Measurements from ENCODE around the gene PSME2. TPM values are rescaled to one million over a fixed set of nuclear protein-coding genes. Genes with fewer than 3 reads are reported as not detected.

The PSME2 gene
- total RNA-seq, 2 experiments from 2014 or later: 635 to 636 TPM

DNA sequence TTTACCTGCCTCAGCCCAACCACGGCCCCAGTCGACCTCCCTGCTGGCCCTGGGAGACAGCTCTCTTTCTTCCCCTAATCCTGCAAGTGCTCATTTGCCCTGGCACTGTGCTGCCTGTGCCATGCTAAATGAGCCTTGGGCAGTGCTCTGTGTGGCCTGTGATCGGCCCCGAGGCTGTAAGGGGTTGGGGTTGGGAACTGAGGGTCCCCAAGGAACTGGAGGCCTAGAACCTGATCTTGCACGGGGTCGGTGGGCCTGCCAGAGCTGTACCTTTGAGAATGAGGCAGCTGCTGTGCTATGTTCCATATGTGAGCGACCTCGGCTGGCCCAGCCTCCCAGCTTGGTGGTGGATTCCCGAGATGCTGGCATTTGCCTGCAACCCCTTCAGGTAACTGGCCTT is 3.7 kb upstream of the PSME2 start:
- H3K4me3 Mint-ChIP-seq: no peak overlapping the region
- H3K27ac Mint-ChIP-seq: peak overlapping the region; percentile 54
- H3K36me3 Mint-ChIP-seq (ENCODE audit: low read depth): peaks cover 71% of the 10 kb centered on the region
- CTCF ChIA-PET: interaction anchor here (1.0 to 3.4 kb wide), 3 partner anchors 11 to 92 kb away, joined by 3 to 35 read pairs (median 3); partner anchors contain the start of gene IRF9
- peaks cover 42% of the 10 kb centered on the region for H3K4me1 Mint-ChIP-seq (ENCODE audit: low read depth)
- DNase-seq (no peak), ATAC-seq (no peak)
- no peaks in the 10 kb centered on the region for H3K9me3 Mint-ChIP-seq (ENCODE audit: insufficient read depth)
- H3K27me3 Mint-ChIP-seq (ENCODE audit: low read depth): no peaks in the 10 kb centered on the region
- POLR2A ChIA-PET: interaction anchor here (1.1 to 10.1 kb wide), 3 partner anchors 13 to 39 kb away, joined by 3 to 229 read pairs (median 7); partner anchors contain the start of genes DCAF11, IPO4, IRF9 and NRL

DNA sequence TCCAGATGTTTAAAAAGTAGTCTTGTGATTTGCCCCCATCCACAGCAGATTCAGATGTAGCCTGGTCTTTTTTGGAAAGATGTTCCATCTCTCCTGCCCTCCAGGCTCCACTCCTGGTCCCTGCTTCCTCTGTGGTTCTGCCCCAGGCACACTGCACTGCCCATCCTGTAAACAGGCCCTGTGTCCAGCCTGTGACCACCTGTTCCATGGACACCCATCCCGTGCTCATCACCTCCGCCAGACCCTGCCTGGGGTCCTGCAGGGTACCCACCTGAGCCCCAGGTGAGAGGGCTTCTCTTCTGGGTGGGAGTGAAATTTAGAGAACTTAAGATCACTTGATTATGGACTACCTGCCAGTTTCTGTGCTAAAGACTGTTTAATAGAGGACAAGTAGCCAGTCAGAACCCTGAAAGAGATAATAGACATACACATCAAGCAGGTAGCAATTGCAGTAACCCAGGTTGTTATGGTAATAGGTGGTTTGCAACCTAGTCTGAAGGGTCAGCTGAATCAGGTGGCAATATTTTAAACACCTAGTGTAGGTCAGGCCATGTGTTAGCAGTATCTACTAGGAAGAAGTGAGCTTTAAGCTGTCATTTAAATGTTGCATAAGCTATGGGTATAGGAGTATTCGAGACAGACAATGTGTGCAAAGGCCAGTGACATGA is 3.0 kb upstream of the PSME2 start:
- Mint-ChIP-seq H3K4me3 (peak overlapping the region; percentile 88), H3K27ac (peak overlapping the region; percentile 57), H3K36me3 (ENCODE audit: low read depth) (peaks cover 71% of the 10 kb centered on the region), H3K27me3 (ENCODE audit: low read depth) (no peaks in the 10 kb centered on the region), H3K4me1 (ENCODE audit: low read depth) (peaks cover 47% of the 10 kb centered on the region), H3K9me3 (ENCODE audit: insufficient read depth) (no peaks in the 10 kb centered on the region)
- no peak for DNase-seq
- CTCF ChIA-PET: interaction anchor here (1.0 to 6.1 kb wide), 5 partner anchors 11 to 91 kb away, joined by 3 to 77 read pairs (median 25); partner anchors contain the start of genes IRF9 and PSME1
- ATAC-seq: no peak
- POLR2A ChIA-PET: interaction anchor here (1.1 to 10.1 kb wide), 4 partner anchors 12 to 35 kb away, joined by 3 to 229 read pairs (median 52); partner anchors contain the start of genes DCAF11, IRF9, NRL and PSME1

GRCh38 chr14:24147761-24148428 is 1.5 kb upstream of the PSME2 start:
- Mint-ChIP-seq H3K9me3 (ENCODE audit: insufficient read depth) (no peaks in the 10 kb centered on the region), H3K27me3 (ENCODE audit: low read depth) (no peaks in the 10 kb centered on the region), H3K4me1 (ENCODE audit: low read depth) (peaks cover 61% of the 10 kb centered on the region), H3K36me3 (ENCODE audit: low read depth) (peaks cover 80% of the 10 kb centered on the region), H3K27ac (peak overlapping the region; percentile 92), H3K4me3 (peak overlapping the region; percentile 88)
- CTCF ChIA-PET: interaction anchor here (1.1 to 6.1 kb wide), 6 partner anchors 11 to 68 kb away, joined by 3 to 77 read pairs (median 24); partner anchors contain the start of genes DCAF11, IPO4, IRF9 and NRL
- ATAC-seq: no peak
- POLR2A ChIA-PET: interaction anchor here (0.8 to 10.1 kb wide), 8 partner anchors 11 to 66 kb away, joined by 3 to 229 read pairs (median 13); partner anchors contain the start of genes CHMP4A, DCAF11, IPO4 and IRF9
- DNase-seq: peak; percentile 36

GRCh38 chr14:24146978-24147760 is 759 bp upstream of the PSME2 start, which contains the start of gene RNF31:
Gene RNF31 (plus strand): TSS chr14:24147498. CDS start chr14:24147699, 201 bp downstream.
- ChIA-PET POLR2A (interaction anchor here (0.6 to 10.1 kb wide), 17 partner anchors 9 to 546 kb away, joined by 3 to 229 read pairs (median 9); partner anchors contain the start of genes CHMP4A, DCAF11, FITM1 and IPO4), CTCF (interaction anchor here (0.7 to 6.1 kb wide), 11 partner anchors 8 to 160 kb away, joined by 3 to 77 read pairs (median 5); partner anchors contain the start of genes CIDEB, DCAF11, IPO4 and IRF9)
- Mint-ChIP-seq H3K36me3 (ENCODE audit: low read depth) (peaks cover 81% of the 10 kb centered on the region), H3K27ac (peak within 1 kb of the TSS; percentile 95), H3K4me1 (ENCODE audit: low read depth) (peaks cover 67% of the 10 kb centered on the region), H3K4me3 (peak within 1 kb of the TSS; percentile 88), H3K27me3 (ENCODE audit: low read depth) (no peaks in the 10 kb centered on the region), H3K9me3 (ENCODE audit: insufficient read depth) (no peaks in the 10 kb centered on the region)
- ATAC-seq (peak; percentile 87), DNase-seq (peak; percentile 100)

DNA sequence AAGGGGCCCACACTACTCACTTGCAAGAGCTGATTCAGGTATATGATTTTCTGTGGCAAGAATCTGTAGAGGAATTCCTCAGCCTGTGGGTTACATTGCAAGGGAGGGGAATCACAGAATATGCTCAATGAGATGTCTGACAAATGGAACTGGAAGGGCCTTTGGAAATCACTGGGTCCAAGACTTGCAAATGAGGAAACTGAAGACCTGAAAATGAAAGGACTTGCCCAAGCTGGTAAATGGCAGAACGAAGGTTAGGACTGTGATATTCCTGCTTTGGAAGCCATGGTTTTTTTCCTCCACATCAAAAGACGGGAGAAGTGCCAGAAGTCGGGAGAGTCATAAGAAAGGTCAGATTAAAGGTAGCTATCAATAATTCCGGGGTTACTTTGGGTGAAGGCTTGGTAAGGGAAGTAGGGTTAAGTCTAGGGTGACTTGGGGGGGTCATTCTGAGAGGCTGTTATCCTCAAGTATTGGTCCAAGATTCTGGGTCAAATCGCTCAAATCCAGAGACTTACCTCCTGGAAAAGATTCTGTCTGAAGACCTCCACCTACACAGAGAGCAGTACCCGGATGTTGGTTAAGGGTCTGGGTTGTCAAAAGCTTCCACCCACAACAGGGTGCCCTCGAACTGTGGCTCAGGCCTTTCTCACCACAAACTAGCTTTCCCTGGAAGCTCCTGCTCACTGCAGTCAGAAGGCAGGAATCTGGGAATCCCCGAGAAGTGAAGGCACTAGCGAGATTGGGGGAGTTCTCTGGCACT is 539 bp downstream of the PSME2 start:
- Mint-ChIP-seq H3K4me1 (ENCODE audit: low read depth) (peaks cover 63% of the 10 kb centered on the region), H3K36me3 (ENCODE audit: low read depth) (peaks cover 77% of the 10 kb centered on the region), H3K27ac (peak overlapping the region; percentile 95), H3K9me3 (ENCODE audit: insufficient read depth) (no peaks in the 10 kb centered on the region), H3K27me3 (ENCODE audit: low read depth) (no peaks in the 10 kb centered on the region), H3K4me3 (peak overlapping the region; percentile 88)
- DNase-seq (peak; percentile 29), ATAC-seq (no peak)
- ChIA-PET CTCF (interaction anchor here (0.8 to 6.1 kb wide), 8 partner anchors 9 to 162 kb away, joined by 3 to 77 read pairs (median 16); partner anchors contain the start of genes CIDEB, DCAF11, IRF9 and NRL), POLR2A (interaction anchor here (0.9 to 10.1 kb wide), 11 partner anchors 9 to 97 kb away, joined by 4 to 229 read pairs (median 13); partner anchors contain the start of genes CHMP4A, DCAF11, IPO4 and IRF9)

DNA sequence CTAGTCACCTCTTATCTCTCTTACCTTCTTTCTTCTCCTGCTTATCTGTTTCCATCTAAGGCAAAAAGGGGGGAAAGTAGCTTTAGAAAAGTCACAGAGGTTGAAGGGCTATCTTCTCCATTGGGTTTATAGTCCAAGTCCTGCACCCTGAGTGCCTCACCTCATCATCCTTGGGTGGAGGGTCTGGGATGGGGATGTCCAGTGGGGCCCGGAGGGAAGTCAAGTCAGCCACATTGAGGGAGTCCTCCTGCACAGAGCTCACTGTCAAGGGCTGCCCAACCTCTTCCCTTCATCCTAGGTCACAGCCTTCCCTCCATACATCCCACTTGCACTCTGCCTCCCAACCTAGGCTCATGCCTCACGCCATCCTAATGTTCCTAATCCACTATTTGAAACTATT is 1.2 kb downstream of the PSME2 start:
- H3K27me3 Mint-ChIP-seq (ENCODE audit: low read depth): no peaks in the 10 kb centered on the region
- H3K4me3 Mint-ChIP-seq: peak overlapping the region; percentile 88
- H3K27ac Mint-ChIP-seq: peak overlapping the region; percentile 95
- DNase-seq (no peak), ATAC-seq (no peak)
- ChIA-PET CTCF (interaction anchor here (3.4 to 6.1 kb wide), 4 partner anchors 9 to 37 kb away, joined by 22 to 77 read pairs (median 26); partner anchors contain the start of genes DCAF11, IRF9, NRL and PSME1), POLR2A (interaction anchor here (1.6 to 10.1 kb wide), 6 partner anchors 8 to 71 kb away, joined by 4 to 229 read pairs (median 34); partner anchors contain the start of genes CHMP4A, DCAF11, IRF9 and MDP1)
- H3K4me1 Mint-ChIP-seq (ENCODE audit: low read depth): peaks cover 56% of the 10 kb centered on the region
- no peaks in the 10 kb centered on the region for H3K9me3 Mint-ChIP-seq (ENCODE audit: insufficient read depth)
- H3K36me3 Mint-ChIP-seq (ENCODE audit: low read depth): peaks cover 77% of the 10 kb centered on the region

DNA sequence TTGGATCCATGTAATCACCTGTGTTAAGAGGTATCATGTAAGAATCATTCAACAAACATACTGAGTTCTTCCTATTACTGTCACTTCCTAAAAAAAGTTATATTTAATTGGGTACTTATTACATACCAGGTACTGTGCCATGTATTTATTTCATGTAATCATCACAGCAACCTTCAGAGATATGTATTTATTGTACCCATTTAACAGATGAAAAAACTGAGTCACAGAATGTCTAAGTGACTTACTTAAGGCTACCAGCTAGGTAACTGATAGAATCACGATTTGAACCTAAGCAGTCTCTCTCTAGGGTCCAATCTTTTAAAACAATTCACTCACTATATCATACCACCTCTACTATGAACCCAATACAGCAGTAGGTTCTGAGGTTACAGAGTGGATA is 2.0 kb downstream of the PSME2 start:
- POLR2A ChIA-PET: interaction anchor here (1.0 to 10.1 kb wide), 3 partner anchors 16 to 30 kb away, joined by 5 to 229 read pairs (median 14); partner anchors contain the start of genes DCAF11, IRF9 and NRL

DNA sequence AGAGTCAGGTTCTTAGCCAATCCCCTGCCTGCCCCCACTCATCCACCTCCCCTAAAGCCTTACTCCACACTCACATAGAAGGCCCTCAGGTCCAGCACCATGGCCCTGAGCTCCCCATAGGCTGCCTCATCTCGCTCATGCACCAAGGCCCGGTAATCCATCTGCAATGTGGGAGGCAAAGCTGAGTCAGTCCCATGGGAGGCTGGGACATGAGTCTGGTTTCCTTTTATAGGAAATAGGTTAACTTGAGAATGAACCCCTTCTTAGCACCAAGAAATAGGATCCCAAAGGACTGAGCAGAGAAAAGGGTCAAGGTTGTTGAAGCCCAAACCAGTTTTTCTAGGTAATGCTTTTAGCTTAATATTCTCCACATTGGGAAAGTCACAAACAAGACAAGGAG is 2.9 kb downstream of the PSME2 start:
- POLR2A ChIA-PET: interaction anchor here (0.7 to 2.2 kb wide), 4 partner anchors 15 to 526 kb away, joined by 3 to 14 read pairs (median 4); partner anchors contain the start of genes DCAF11, IRF9 and NRL
- ATAC-seq (no peak), DNase-seq (no peak)
- Mint-ChIP-seq H3K27me3 (ENCODE audit: low read depth) (no peaks in the 10 kb centered on the region), H3K9me3 (ENCODE audit: insufficient read depth) (no peaks in the 10 kb centered on the region), H3K27ac (peak overlapping the region; percentile 1), H3K4me3 (no peak overlapping the region), H3K4me1 (ENCODE audit: low read depth) (peaks cover 54% of the 10 kb centered on the region), H3K36me3 (ENCODE audit: low read depth) (peaks cover 76% of the 10 kb centered on the region)
- CTCF ChIA-PET: interaction anchor here (4.8 to 6.1 kb wide), 2 partner anchors 17 to 28 kb away, joined by 22 to 77 read pairs; partner anchors contain the start of genes DCAF11, IRF9 and NRL

More for the DNA sequence above, 2.0 kb downstream of the PSME2 start:
- H3K27me3 Mint-ChIP-seq (ENCODE audit: low read depth): no peaks in the 10 kb centered on the region
- H3K9me3 Mint-ChIP-seq (ENCODE audit: insufficient read depth): no peaks in the 10 kb centered on the region
- H3K4me1 Mint-ChIP-seq (ENCODE audit: low read depth): peaks cover 54% of the 10 kb centered on the region
- no peak for ATAC-seq
- peaks cover 76% of the 10 kb centered on the region for H3K36me3 Mint-ChIP-seq (ENCODE audit: low read depth)
- H3K27ac Mint-ChIP-seq: peak overlapping the region; percentile 43
- no peak for DNase-seq
- peak overlapping the region; percentile 88 for H3K4me3 Mint-ChIP-seq
- CTCF ChIA-PET: interaction anchor here (4.8 to 6.1 kb wide), 2 partner anchors 16 to 29 kb away, joined by 22 to 77 read pairs; partner anchors contain the start of genes DCAF11, IRF9 and NRL

- peaks cover 66% of the 10 kb centered on the region for H3K4me1 Mint-ChIP-seq (ENCODE audit: low read depth)
- H3K27me3 Mint-ChIP-seq (ENCODE audit: low read depth): no peaks in the 10 kb centered on the region
- ChIA-PET POLR2A (interaction anchor here (0.6 to 3.5 kb wide), 14 partner anchors 9 to 289 kb away, joined by 3 to 56 read pairs (median 4); partner anchors contain the start of genes CHMP4A, DCAF11, IRF9 and KHNYN), CTCF (interaction anchor here (0.7 to 2.2 kb wide), 16 partner anchors 9 to 296 kb away, joined by 3 to 20 read pairs (median 4); partner anchors contain the start of genes CIDEB, DCAF11, IRF9 and NRL)
- H3K27ac Mint-ChIP-seq: peak within 1 kb of the TSS; percentile 77
- peak within 1 kb of the TSS; percentile 97 for H3K4me3 Mint-ChIP-seq
- DNase-seq (peak; percentile 100), ATAC-seq (peak; percentile 92)
- peaks cover 88% of the 10 kb centered on the region for H3K36me3 Mint-ChIP-seq (ENCODE audit: low read depth)
- no peaks in the 10 kb centered on the region for H3K9me3 Mint-ChIP-seq (ENCODE audit: insufficient read depth)
These were observed 5.1 kb downstream of the PSME2 start, which contains the start of gene EMC9 for GRCh38 chr14:24141097-24141880. Gene EMC9 (minus strand): TSS chr14:24141591. CDS start chr14:24141304, 287 bp downstream.
